Heart left ventricle (tissue), 16 donors: Measurements from ENCODE around the gene PTH2R. TPM values are rescaled to one million over a fixed set of nuclear protein-coding genes. Genes with fewer than 3 reads are reported as not detected.
"Not testable (repeated sequence)": the region's sequence is repeated elsewhere in the genome, so short reads cannot be mapped to it uniquely, and the experiment has no call there.

Source experiments
- ATAC-seq, 4 donors: fragments of 200-7000 bp; cut with Tn5 transposase; one replicate each; pipeline ENCODE4 v1.9.1; 2020 to 2022; ENCODE audit warnings: moderate library complexity in 4 of 4, mild to moderate bottlenecking in 3 of 4, moderate number of reproducible peaks in 1 of 4
- DNase-seq, 5 donors: peaks; one replicate each; pipeline ENCODE4 v3.0.0-alpha.2; 2020
- H3K27ac ChIP-seq, 12 donors: fragments of 200-600 bp; sonication (generic) in 4 of 12; one replicate each; pipeline versions ENCODE4 v1.5.0 to v1.8.0; 2016 to 2022; ENCODE audit warnings: mild to moderate bottlenecking in 2 of 12
- H3K27me3 ChIP-seq, 9 donors: fragments of 200-600 bp; sonication (generic) in 2 of 9; one replicate each; pipeline versions ENCODE4 v1.5.1 to v1.8.0; 2016 to 2022; ENCODE audit warnings: mild to moderate bottlenecking in 3 of 9
- H3K36me3 ChIP-seq, 9 donors: fragments of 200-600 bp; sonication (generic) in 2 of 9; one replicate each; pipeline versions ENCODE4 v1.5.0 to v1.8.0; 2018 to 2022; ENCODE audit warnings: mild to moderate bottlenecking in 2 of 9
- H3K4me1 ChIP-seq, 12 donors: fragments of 200-600 bp; sonication (generic) in 4 of 12; one replicate each; pipeline versions ENCODE4 v1.5.0 to v1.8.0; 2016 to 2022; ENCODE audit warnings: mild to moderate bottlenecking in 3 of 12
- H3K4me3 ChIP-seq, 12 donors: fragments of 200-600 bp; sonication (generic) in 4 of 12; one replicate each; pipeline versions ENCODE4 v1.5.0 to v1.8.0; 2017 to 2022; ENCODE audit warnings: mild to moderate bottlenecking in 9 of 12, moderate library complexity in 4 of 12
- H3K9me3 ChIP-seq, 12 donors: fragments of 200-600 bp; sonication (generic) in 4 of 12; one replicate each; pipeline versions ENCODE4 v1.5.0 to v1.8.0; 2016 to 2022; ENCODE audit warnings: mild to moderate bottlenecking in 1 of 12
- POLR2A ChIP-seq, 2 donors: fragments of 450-650 bp; IDR thresholded peaks; one replicate each; pipeline ENCODE4 v1.6.1; 2017; ENCODE audit warnings: antibody characterized with exemption in 2 of 2, mild to moderate bottlenecking in 2 of 2, moderate library complexity in 2 of 2
- WGBS, 4 donors: extraction: QIAGEN DNeasy Blood & Tissue Kit in 2 of 4; methylation state at CpG; one replicate each; pipeline versions ENCODE4 v1.1.5 to v1.1.7; 2013 to 2018; 5-methylcytosine and 5-hydroxymethylcytosine counted together
- intact Hi-C, 10 donors: fragments of 100-400 bp; cut with DNase I; formaldehyde crosslinking; loops; one replicate each; pipeline versions ENCODE4 v1.11.1 to v1.14.2; 2022
- polyA plus RNA-seq, 2 donors: library from polyadenylated mRNA; stranded (reverse); fragments of 200-250 nt; gene quantifications; one replicate each; pipeline ENCODE4 v1.2.3, GENCODE V29; 2013
- total RNA-seq, 9 donors: library from RNA; depleted of rRNA in 2 of 9; stranded (reverse); fragments of >200 nt in 2 of 9; fragmentation: NEBNext Ultra II Directional in 3 of 9; extraction: Animal tissue kit (Norgen Biotek cat#: 25700) in 3 of 9; gene quantifications; one replicate each; pipeline versions ENCODE4 v1.1.0 to v1.2.4, GENCODE V29; 2016 to 2023
- TF ChIP-seq, protein P1 (sequence below), 12 donors: fragments of 200-600 bp; sonication (generic) in 4 of 12; IDR thresholded peaks; one replicate each; pipeline versions ENCODE4 v1.5.0 to v1.8.0; 2018 to 2022; ENCODE audit warnings: antibody characterized with exemption in 12 of 12, mild to moderate bottlenecking in 5 of 12
- donor health status: ischemic (EF 13 %, LVEDD 7.1; RV severe dilation, severe dysfunction).
- donor health status: healthy with polysubstance abuse.
- donor health status: DM: no; HTN: yes; CAD: no.
- donor health status: DM: no; HTN: no; CAD: no.
- donor health status: ischemic (EF 25% LVEDD 6.9; RV normal size, moderate dysfunction).
- donor health status: ischemic (EF 25% LVEDD 5.7; RV mildly dilated, moderate dysfunction).
- donor health status: healthy.
- donor health status: DM: yes; HTN: yes; CAD: no.
- donor health status: ischemic (EF 35%, LVEDD 5.7; RV mildly dilated, moderate dysfunction).
- donor health status: nonischemic (EF 11% LVEDD 7.7; RV severe dilation, severe dysfunction).
- donor health status: DM: yes; HTN: yes; CAD: no.
- donor health status: PGD.
- donor health status: ischemic (EF 29% LVEDD 5.4; RV normal size, mild dysfunction).
- donor health status: nonischemic (EF 23%, LVEDD 6.1; RV moderate dilation, normal function).

The PTH2R gene
- total and polyA plus RNA-seq, 11 donors = 0.11 to 0.34 TPM; not detected in 9

DNA sequence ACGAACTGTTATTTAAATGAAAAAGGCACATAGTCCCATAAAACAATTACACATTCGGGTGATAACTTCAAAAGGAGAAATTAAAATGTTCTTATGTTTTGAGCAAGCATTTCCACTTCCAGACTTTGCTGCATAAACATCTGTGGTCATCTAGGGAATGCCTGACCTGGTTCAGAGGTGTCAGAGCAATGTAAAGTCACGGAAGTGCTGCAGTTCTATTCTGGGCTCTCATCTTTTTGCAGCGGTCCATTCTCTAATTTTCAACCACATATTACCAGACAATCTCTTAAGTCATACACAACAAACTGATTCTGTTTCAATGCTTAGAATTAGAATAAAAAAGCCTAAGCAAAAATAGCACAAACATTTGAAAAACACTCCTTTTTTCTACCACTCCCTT, 22.0 kb upstream of the PTH2R start:
- Histone ChIP-seq H3K4me1 (no peaks in the 10 kb centered on the region), H3K9me3 (no peaks in the 10 kb centered on the region), H3K4me3 (no peak overlapping the region), H3K36me3 (no peaks in the 10 kb centered on the region), H3K27me3 (peaks cover 0 to 19% (median 2%) of the 10 kb centered on the region in 9 donors), H3K27ac (no peak overlapping the region)
- DNase-seq (no peak), ATAC-seq (no peak)
- no peak for TF ChIP-seq POLR2A (IDR thresholded peaks at IDR 0.05)
- TF ChIP-seq, protein P1, sequence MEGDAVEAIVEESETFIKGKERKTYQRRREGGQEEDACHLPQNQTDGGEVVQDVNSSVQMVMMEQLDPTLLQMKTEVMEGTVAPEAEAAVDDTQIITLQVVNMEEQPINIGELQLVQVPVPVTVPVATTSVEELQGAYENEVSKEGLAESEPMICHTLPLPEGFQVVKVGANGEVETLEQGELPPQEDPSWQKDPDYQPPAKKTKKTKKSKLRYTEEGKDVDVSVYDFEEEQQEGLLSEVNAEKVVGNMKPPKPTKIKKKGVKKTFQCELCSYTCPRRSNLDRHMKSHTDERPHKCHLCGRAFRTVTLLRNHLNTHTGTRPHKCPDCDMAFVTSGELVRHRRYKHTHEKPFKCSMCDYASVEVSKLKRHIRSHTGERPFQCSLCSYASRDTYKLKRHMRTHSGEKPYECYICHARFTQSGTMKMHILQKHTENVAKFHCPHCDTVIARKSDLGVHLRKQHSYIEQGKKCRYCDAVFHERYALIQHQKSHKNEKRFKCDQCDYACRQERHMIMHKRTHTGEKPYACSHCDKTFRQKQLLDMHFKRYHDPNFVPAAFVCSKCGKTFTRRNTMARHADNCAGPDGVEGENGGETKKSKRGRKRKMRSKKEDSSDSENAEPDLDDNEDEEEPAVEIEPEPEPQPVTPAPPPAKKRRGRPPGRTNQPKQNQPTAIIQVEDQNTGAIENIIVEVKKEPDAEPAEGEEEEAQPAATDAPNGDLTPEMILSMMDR (IDR thresholded peaks at IDR 0.05) = no peak
- 67 to 70% (median 69%) methylated on average over 4 of the region's 4 CpGs for WGBS, 4 donors
- intact Hi-C loops = loop anchor here in 1 of 10 donors (5.0 kb wide), 1 partner anchor 938 kb away; no protein-coding TSS in a partner anchor

DNA sequence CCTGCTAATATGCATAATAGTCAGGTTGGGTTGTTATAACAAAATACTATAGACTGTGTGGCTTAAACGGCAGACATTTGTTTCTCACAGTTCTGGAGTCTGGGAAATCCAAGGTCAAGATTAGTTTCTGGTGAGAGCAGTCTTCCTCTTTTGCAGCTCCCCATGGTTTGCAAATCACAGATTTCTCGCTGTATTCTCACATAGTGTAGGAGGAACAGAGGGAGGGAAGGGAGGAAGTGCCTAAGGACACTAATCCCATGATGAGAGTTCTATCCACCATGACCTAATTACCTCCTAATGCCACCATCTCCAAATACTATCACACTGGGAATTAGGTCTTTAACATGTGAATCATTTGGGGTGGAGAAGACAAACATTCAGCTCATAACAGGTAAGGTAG, 20.1 kb upstream of the PTH2R start:
- ATAC-seq (no peak), DNase-seq (no peak)
- no peak overlapping the region for H3K4me3 ChIP-seq
- intact Hi-C loops = loop anchor here in 1 of 10 donors (5.0 kb wide), 1 partner anchor 936 kb away; no protein-coding TSS in a partner anchor
- peaks cover 0 to 17% (median 0%) of the 10 kb centered on the region in 9 donors for H3K27me3 ChIP-seq
- TF ChIP-seq, protein P1 (IDR thresholded peaks at IDR 0.05) = no peak
- no peak for TF ChIP-seq POLR2A (IDR thresholded peaks at IDR 0.05)
- H3K27ac ChIP-seq = no peak overlapping the region
- H3K36me3 ChIP-seq = no peaks in the 10 kb centered on the region
- WGBS, 4 donors = 21 to 36% (median 26%) methylated on average over 2 of the region's 2 CpGs
- no peaks in the 10 kb centered on the region for H3K9me3 ChIP-seq
- no peaks in the 10 kb centered on the region for H3K4me1 ChIP-seq

DNA sequence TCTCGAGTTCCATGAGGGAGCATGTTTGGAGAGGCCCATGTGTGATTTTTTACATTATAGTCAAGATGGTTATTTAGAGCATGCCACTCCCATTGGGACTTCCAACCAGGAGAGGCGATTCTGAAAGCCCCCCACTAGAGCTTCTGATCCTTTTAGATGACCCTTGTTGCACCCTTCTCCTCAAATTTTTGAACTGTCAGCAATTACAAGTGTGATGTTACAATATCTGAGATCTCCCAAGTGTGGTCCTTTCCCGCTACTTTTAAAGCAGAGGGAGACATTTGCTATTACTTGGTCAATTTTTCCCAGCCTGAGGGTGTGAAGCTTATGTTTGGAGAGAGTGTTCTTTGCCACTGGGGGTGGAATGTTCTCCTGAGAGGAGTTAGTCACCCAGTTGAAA, 16.7 kb upstream of the PTH2R start:
- H3K4me3 ChIP-seq = no peak overlapping the region
- TF ChIP-seq, protein P1 (IDR thresholded peaks at IDR 0.05) = no peak
- no peak for TF ChIP-seq POLR2A (IDR thresholded peaks at IDR 0.05)
- H3K27me3 ChIP-seq = peaks cover 0 to 17% (median 0%) of the 10 kb centered on the region in 9 donors
- no peak overlapping the region for H3K27ac ChIP-seq
- WGBS, 4 donors = 80 to 87% (median 84%) methylated on average over 3 of the region's 3 CpGs
- ATAC-seq (no peak), DNase-seq (no peak)
- H3K4me1 ChIP-seq = no peaks in the 10 kb centered on the region
- no peaks in the 10 kb centered on the region for H3K36me3 ChIP-seq
- peaks cover 0 to 19% (median 7%) of the 10 kb centered on the region in 12 donors for H3K9me3 ChIP-seq
- intact Hi-C loops = loop anchor here in 1 of 10 donors (5.0 kb wide), 1 partner anchor 932 kb away; no protein-coding TSS in a partner anchor

DNA sequence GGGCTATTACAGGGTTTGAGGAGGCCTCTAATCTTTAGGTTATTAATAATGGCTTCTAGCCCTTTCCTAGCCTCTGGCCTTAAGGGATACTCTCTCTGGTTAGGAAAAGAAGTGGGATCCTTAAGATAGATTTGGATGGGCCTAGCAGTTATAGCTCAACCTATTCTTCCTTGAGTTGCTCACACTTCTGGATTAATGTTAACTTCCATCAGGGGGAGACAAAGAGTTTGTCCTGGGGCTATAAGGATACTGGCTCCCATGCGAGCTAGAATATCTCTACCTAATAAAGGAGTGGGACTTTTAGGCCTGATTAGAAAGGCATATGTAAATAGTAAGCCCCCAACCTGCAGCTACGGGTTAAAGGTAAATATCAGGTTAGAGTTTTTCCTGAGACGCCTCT, 14.3 kb upstream of the PTH2R start:
- 77 to 94% (median 82%) methylated on average over 3 of the region's 3 CpGs for WGBS, 4 donors
- peaks cover 0 to 24% (median 7%) of the 10 kb centered on the region in 12 donors for H3K9me3 ChIP-seq
- no peak overlapping the region for H3K27ac ChIP-seq
- no peak overlapping the region for H3K4me3 ChIP-seq
- no peaks in the 10 kb centered on the region for H3K4me1 ChIP-seq
- no peaks in the 10 kb centered on the region for H3K36me3 ChIP-seq
- no peaks in the 10 kb centered on the region for H3K27me3 ChIP-seq
- intact Hi-C loops = no loop called here
- no peak for ATAC-seq
- DNase-seq = no peak
- TF ChIP-seq POLR2A (IDR thresholded peaks at IDR 0.05) = no peak
- TF ChIP-seq, protein P1 (IDR thresholded peaks at IDR 0.05) = no peak

DNA sequence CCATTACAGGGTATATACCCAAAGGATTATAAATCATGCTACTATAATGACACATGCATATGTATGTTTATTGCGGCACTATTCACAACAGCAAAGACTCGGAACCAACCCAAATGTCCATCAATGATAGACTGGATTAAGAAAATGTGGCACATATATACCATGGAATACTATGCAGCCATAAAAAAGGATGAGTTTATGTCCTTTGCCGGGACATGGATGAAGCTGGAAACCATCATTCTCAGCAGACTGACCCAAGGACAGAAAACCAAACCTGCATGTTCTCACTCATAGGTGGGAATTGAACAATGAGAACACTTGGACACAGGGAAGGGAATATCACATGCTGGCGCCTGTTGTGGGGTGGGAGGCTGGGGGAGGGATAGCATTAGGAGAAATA, 9.8 kb upstream of the PTH2R start:
- H3K27ac ChIP-seq, intact Hi-C loops, H3K4me1 ChIP-seq, H3K4me3 ChIP-seq, H3K36me3 ChIP-seq, ATAC-seq, DNase-seq: not testable (repeated sequence)
- peaks cover 0 to 24% (median 7%) of the 10 kb centered on the region in 12 donors for H3K9me3 ChIP-seq
- 93 to 96% (median 94%) methylated on average over 4 of the region's 4 CpGs for WGBS, 4 donors
- H3K27me3 ChIP-seq = peaks cover 0 to 17% (median 3%) of the 10 kb centered on the region in 9 donors
